Mucosa of rectum (tissue), 2 donors: Measurements from ENCODE around the gene ZNRF3.
A peak's percentile ranks its signal among the peaks of the same experiment; 100 is the strongest.
"Not testable (repeated sequence)": the region's sequence is repeated elsewhere in the genome, so short reads cannot be mapped to it uniquely, and the experiment has no call there.

Source experiments
- H3K27ac ChIP-seq, 2 donors: one replicate each; pipeline ENCODE4 v1.7.0; 2013; ENCODE audit warnings: inconsistent platforms in 2 of 2, low read depth in 2 of 2, low read length in 2 of 2
- H3K27me3 ChIP-seq, 2 donors: one replicate each; pipeline ENCODE4 v1.7.0; 2013; ENCODE audit warnings: low read length in 2 of 2; ENCODE audit not compliant: control insufficient read depth in 2 of 2, insufficient read depth in 2 of 2
- H3K36me3 ChIP-seq, 2 donors: one replicate each; pipeline ENCODE4 v1.7.0; 2013; ENCODE audit warnings: low read length in 2 of 2; ENCODE audit not compliant: control insufficient read depth in 2 of 2, insufficient read depth in 2 of 2
- H3K4me1 ChIP-seq, 2 donors: one replicate each; pipeline ENCODE4 v1.7.0; 2013; ENCODE audit warnings: low read length in 2 of 2, mild to moderate bottlenecking in 1 of 2; ENCODE audit not compliant: control insufficient read depth in 2 of 2, insufficient read depth in 2 of 2
- H3K4me3 ChIP-seq, 2 donors: one replicate each; pipeline ENCODE4 v1.7.0; 2013; ENCODE audit warnings: low read length in 2 of 2
- H3K9ac ChIP-seq, 2 donors: one replicate each; pipeline ENCODE4 v1.7.0; 2013; ENCODE audit warnings: low read length in 2 of 2, low read depth in 1 of 2, mild to moderate bottlenecking in 1 of 2
- H3K9me3 ChIP-seq, 2 donors: one replicate each; pipeline ENCODE4 v1.7.0; 2013; ENCODE audit warnings: low read length in 2 of 2; ENCODE audit not compliant: control insufficient read depth in 2 of 2
- donor health status: healthy.
- donor health status: Normal muscosa, but diverticular disease.

The ZNRF3 gene

DNA sequence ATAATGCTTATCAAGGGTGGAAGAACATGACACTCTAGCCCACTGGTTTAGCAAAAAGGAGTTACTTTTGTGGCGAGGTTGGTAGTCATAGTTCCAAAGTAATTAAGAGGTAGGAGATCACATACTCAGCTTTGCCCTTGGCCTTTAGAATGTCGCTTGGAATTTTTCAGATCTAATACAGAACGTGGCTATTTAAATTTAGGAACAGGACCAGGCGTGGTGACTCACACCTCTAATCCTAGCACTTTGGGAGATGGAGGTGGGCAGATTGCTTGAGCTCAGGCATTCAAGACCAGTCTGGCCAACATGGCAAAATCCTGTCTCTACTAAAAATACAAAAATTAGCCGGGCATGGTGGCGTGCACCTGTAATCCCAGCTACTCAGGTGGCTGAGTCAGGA, 26.1 kb upstream of the ZNRF3 start:
- H3K9ac ChIP-seq = no peak overlapping the region
- no peak overlapping the region for H3K4me3 ChIP-seq
- H3K27ac ChIP-seq = no peak overlapping the region
- peaks cover 3% of the 10 kb centered on the region in 2 donors for H3K4me1 ChIP-seq
- no peaks in the 10 kb centered on the region for H3K27me3 ChIP-seq
- H3K9me3 ChIP-seq = no peaks in the 10 kb centered on the region
- H3K36me3 ChIP-seq = no peaks in the 10 kb centered on the region

GRCh38 chr22:28864878-28865596, 18.3 kb upstream of the ZNRF3 start:
- peaks cover 5 to 9% of the 10 kb centered on the region in 2 donors for H3K4me1 ChIP-seq
- H3K9me3 ChIP-seq = peaks cover 0 to 2% of the 10 kb centered on the region in 2 donors
- no peaks in the 10 kb centered on the region for H3K36me3 ChIP-seq
- no peak overlapping the region for H3K9ac ChIP-seq
- no peak overlapping the region for H3K27ac ChIP-seq
- H3K4me3 ChIP-seq = no peak overlapping the region
- H3K27me3 ChIP-seq = no peaks in the 10 kb centered on the region

DNA sequence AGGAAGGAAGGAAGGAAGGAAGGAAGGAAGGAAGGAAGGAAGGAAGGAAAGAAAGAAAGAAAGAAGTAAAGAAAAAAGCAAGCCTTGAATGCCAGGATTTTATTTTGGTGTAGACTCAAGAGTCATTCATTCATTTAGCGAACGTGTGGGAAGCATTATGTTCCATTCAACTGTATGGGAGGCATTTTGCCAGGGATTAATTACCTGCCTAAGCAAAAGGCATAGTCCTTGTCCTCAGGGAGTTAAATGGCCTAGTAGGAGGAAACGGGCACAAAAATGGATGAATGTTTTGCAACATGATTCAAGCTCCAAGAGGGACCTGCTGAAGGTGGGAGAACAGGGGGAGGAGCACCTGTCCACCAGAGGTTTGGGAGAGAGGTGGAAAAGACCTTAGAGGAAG, 16.2 kb upstream of the ZNRF3 start:
- H3K36me3 ChIP-seq = no peaks in the 10 kb centered on the region
- H3K27me3 ChIP-seq = no peaks in the 10 kb centered on the region
- H3K9me3 ChIP-seq = peaks cover 0 to 2% of the 10 kb centered on the region in 2 donors
- H3K27ac ChIP-seq = no peak overlapping the region
- H3K9ac ChIP-seq = no peak overlapping the region
- H3K4me3 ChIP-seq = no peak overlapping the region
- H3K4me1 ChIP-seq = peaks cover 5 to 9% of the 10 kb centered on the region in 2 donors

DNA sequence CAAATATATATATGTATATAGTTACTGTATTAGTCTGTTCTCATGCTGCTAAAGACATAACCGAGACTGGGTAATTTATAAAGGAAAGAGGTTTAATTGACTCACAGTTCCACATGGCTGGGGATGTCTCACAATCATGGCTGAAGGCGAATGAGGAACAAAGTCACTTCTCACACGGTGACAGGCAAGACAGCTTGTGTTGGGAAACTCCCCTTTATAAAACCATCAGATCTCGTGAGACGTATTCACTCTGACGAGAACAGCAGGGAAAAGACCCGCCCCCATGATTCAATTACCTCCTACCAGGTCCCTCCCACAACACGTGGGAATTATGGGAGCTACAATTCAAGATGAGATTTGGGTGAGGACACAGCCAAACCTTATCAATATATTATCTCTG, 15.0 kb upstream of the ZNRF3 start:
- not testable (repeated sequence) for H3K36me3 ChIP-seq, H3K4me3 ChIP-seq, H3K4me1 ChIP-seq, H3K9me3 ChIP-seq, H3K9ac ChIP-seq, H3K27me3 ChIP-seq, H3K27ac ChIP-seq

GRCh38 chr22:28869736-28870135, 13.6 kb upstream of the ZNRF3 start:
- Histone ChIP-seq H3K9me3 (no peaks in the 10 kb centered on the region), H3K27me3 (no peaks in the 10 kb centered on the region), H3K36me3 (no peaks in the 10 kb centered on the region), H3K4me3 (no peak overlapping the region), H3K4me1 (peaks cover 5 to 8% of the 10 kb centered on the region in 2 donors), H3K9ac (no peak overlapping the region), H3K27ac (no peak overlapping the region)

- no peaks in the 10 kb centered on the region for H3K36me3 ChIP-seq
- H3K27ac ChIP-seq = no peak overlapping the region
- no peaks in the 10 kb centered on the region for H3K4me1 ChIP-seq
- H3K9ac ChIP-seq = no peak overlapping the region
- no peaks in the 10 kb centered on the region for H3K9me3 ChIP-seq
- no peak overlapping the region for H3K4me3 ChIP-seq
- H3K27me3 ChIP-seq = no peaks in the 10 kb centered on the region
Observed at GRCh38 chr22:28873183-28873963, 10.0 kb upstream of the ZNRF3 start.

- Histone ChIP-seq H3K27ac (no peak overlapping the region), H3K4me3 (no peak overlapping the region), H3K9me3 (no peaks in the 10 kb centered on the region), H3K36me3 (no peaks in the 10 kb centered on the region), H3K27me3 (no peaks in the 10 kb centered on the region), H3K9ac (no peak overlapping the region), H3K4me1 (no peaks in the 10 kb centered on the region)
Observed at GRCh38 chr22:28874061-28874460, 9.3 kb upstream of the ZNRF3 start.

DNA sequence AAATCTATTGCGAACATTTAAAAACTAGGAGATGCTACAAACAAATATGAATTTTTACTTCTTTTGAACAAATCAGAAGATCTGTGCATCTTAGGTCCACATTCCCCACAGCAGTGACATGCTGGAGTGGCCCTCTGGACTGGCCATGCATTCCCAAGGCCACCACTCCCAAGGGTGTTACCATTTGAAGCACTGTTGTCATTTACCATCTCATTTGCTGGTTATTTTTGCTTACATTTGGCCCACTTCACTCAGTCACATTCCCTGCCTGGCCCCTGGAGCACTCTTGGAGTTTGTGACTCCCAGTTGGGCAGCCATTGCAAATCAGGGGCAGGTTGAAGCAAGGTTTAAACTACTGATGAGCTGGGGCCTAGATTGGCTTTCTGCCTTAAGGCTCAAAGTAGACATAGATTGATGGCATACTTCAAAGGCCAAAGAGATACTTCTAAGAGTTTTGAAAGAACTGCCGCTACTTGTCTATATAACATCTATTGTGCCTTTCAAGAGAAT, 8.5 kb upstream of the ZNRF3 start:
- Histone ChIP-seq H3K9ac (no peak overlapping the region), H3K4me3 (no peak overlapping the region), H3K36me3 (no peaks in the 10 kb centered on the region), H3K27me3 (no peaks in the 10 kb centered on the region), H3K4me1 (no peaks in the 10 kb centered on the region), H3K27ac (no peak overlapping the region), H3K9me3 (no peaks in the 10 kb centered on the region)

GRCh38 chr22:28882545-28882877, 861 bp upstream of the ZNRF3 start:
- H3K27ac ChIP-seq = peak overlapping the region in 1 of 2 donors; percentile 43
- no peaks in the 10 kb centered on the region for H3K36me3 ChIP-seq
- no peaks in the 10 kb centered on the region for H3K27me3 ChIP-seq
- H3K4me3 ChIP-seq = peak overlapping the region; percentile 80 to 83
- H3K4me1 ChIP-seq = peaks cover 21 to 24% of the 10 kb centered on the region in 2 donors
- H3K9ac ChIP-seq = peak overlapping the region; percentile 47 to 63
- H3K9me3 ChIP-seq = no peaks in the 10 kb centered on the region

DNA sequence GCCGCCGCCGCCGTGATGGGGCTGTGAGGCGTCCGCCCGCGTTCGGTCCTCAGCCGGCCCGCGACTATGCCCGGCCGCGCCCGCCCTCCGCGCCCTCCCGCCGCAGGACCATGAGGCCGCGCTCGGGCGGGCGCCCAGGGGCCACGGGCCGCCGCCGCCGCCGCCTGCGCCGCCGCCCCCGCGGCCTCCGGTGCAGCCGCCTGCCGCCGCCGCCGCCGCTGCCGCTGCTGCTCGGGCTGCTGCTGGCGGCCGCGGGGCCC, 215 bp downstream of the ZNRF3 start:
- H3K9me3 ChIP-seq = no peaks in the 10 kb centered on the region
- H3K27me3 ChIP-seq = no peaks in the 10 kb centered on the region
- peaks cover 21 to 24% of the 10 kb centered on the region in 2 donors for H3K4me1 ChIP-seq
- H3K27ac ChIP-seq = peak overlapping the region; percentile 56 to 70
- H3K4me3 ChIP-seq = peak overlapping the region; percentile 57 to 67
- peak overlapping the region in 1 of 2 donors; percentile 45 for H3K9ac ChIP-seq
- no peaks in the 10 kb centered on the region for H3K36me3 ChIP-seq
